Mesendoderm (in vitro differentiated cells): Measurements from ENCODE around the gene TMPRSS15.

Experiments
- DNase-seq: peaks from one replicate; pipeline ENCODE4 v3.0.0; 2013
- H2AK5ac ChIP-seq: 2 replicates; pipeline ENCODE4 v1.6.1; 2013; ENCODE audit warnings: low read length, inconsistent platforms
- H2BK120ac ChIP-seq: 2 replicates; pipeline ENCODE4 v1.6.1; 2013; ENCODE audit warnings: low read depth, mild to moderate bottlenecking, low read length, moderate library complexity, mixed read lengths
- H2BK15ac ChIP-seq: replicated peaks from 2 replicates; pipeline ENCODE4 v1.6.1; 2013; ENCODE audit warnings: low read depth, mild to moderate bottlenecking, moderate library complexity
- H2BK5ac ChIP-seq: 2 replicates; pipeline ENCODE4 v1.6.1; 2013; ENCODE audit warnings: low read length, inconsistent platforms
- H3K18ac ChIP-seq: 2 replicates; pipeline ENCODE4 v1.6.1; 2013; ENCODE audit warnings: mild to moderate bottlenecking, low read length, mixed read lengths
- H3K23ac ChIP-seq: one replicate; pipeline ENCODE4 v1.6.1; 2013; ENCODE audit warnings: low read length
- H3K27ac ChIP-seq: 2 replicates; pipeline ENCODE4 v1.5.1; 2013; ENCODE audit warnings: low read depth, mild to moderate bottlenecking, inconsistent platforms, low read length, moderate library complexity
- H3K27me3 ChIP-seq: 2 replicates; pipeline ENCODE4 v1.6.1; 2013; ENCODE audit warnings: low read length, control low read depth, mild to moderate bottlenecking, inconsistent platforms; ENCODE audit not compliant: insufficient read depth, poor library complexity
- H3K36me3 ChIP-seq: 2 replicates; pipeline ENCODE4 v1.6.1; 2013; ENCODE audit warnings: low read length, inconsistent platforms; ENCODE audit not compliant: control insufficient read depth, insufficient read depth
- H3K4ac ChIP-seq: one replicate; pipeline ENCODE4 v1.6.1; 2013; ENCODE audit warnings: low read depth, mild to moderate bottlenecking, low read length, moderate library complexity
- H3K4me1 ChIP-seq: 2 replicates; pipeline ENCODE4 v1.6.1; 2013; ENCODE audit warnings: low read depth, low read length, inconsistent platforms; ENCODE audit not compliant: control insufficient read depth
- H3K4me2 ChIP-seq: 2 replicates; pipeline ENCODE4 v1.6.1; 2013; ENCODE audit warnings: low read length
- H3K4me3 ChIP-seq: 2 replicates; pipeline ENCODE4 v1.5.1; 2013; ENCODE audit warnings: mild to moderate bottlenecking, low read length
- H3K56ac ChIP-seq: one replicate; pipeline ENCODE4 v1.6.1; 2013; ENCODE audit warnings: low read length
- H3K79me1 ChIP-seq: 2 replicates; pipeline ENCODE4 v1.6.1; 2013; ENCODE audit warnings: low read length, inconsistent platforms
- H3K79me2 ChIP-seq: 2 replicates; pipeline ENCODE4 v1.6.1; 2013; ENCODE audit warnings: mild to moderate bottlenecking, low read length; ENCODE audit not compliant: control insufficient read depth, insufficient read depth
- H3K9ac ChIP-seq: 2 replicates; pipeline ENCODE4 v1.6.1; 2013; ENCODE audit warnings: low read length, inconsistent platforms
- H4K5ac ChIP-seq: one replicate; pipeline ENCODE4 v1.6.1; 2013; ENCODE audit warnings: low read length
- H4K8ac ChIP-seq: one replicate; pipeline ENCODE4 v1.6.1; 2013; ENCODE audit warnings: low read depth, mild to moderate bottlenecking, control low read depth, low read length, moderate library complexity
- WGBS: extraction: QIAGEN DNeasy Blood & Tissue Kit; methylation state at CpG from one replicate; pipeline ENCODE4 v1.1.7; 2013; ENCODE audit warnings: low lambda C conversion rate, missing lambda C conversion rate; ENCODE audit not compliant: insufficient coverage; ENCODE audit errors: extremely low coverage; 5-methylcytosine and 5-hydroxymethylcytosine counted together

TMPRSS15 gene

DNA sequence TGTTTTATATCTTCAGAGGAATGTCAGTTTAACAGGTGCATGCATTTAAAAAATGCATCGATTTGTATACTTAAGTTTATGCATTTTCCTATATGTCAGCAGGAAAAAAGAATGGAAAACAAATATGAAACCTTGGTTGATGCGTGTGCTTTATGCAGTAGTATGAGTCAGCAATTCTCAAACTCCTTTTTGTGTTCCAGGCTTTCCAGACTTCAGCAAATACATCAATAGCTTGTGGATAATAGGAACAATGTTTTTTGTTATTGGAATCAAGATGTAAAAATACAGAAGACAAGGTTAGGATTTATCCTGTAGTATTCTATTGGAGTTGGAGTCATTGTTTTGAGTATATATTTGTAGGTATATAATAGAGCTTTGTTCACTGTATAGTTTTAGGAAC, 113.7 kb downstream of the TMPRSS15 start:
- H2BK15ac ChIP-seq: no peak overlapping the region
- no peak for DNase-seq

DNA sequence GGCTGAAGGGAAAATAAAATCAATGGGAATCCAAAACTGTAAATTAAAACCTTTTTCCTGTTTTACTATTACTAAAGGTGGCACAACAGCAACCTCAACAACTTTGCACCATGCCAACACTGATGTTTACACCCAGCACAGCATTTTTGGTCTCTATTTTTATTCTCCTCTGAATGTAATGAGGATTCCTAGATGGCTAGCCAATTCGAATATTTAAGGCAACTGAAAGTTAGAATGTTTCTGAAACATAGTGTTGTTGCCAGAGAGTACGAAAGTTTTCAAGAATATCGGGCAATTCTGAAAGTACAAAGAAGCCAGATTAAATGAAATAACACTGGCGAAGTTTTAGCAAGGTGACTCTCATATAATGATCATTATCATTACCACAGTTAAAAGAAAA, 118.2 kb downstream of the TMPRSS15 start:
- Histone ChIP-seq H3K4me1 (no peaks in the 10 kb centered on the region), H2BK15ac (no peak overlapping the region), H2BK5ac (no peak overlapping the region), H3K79me1 (no peaks in the 10 kb centered on the region), H2BK120ac (no peak overlapping the region), H4K5ac (no peak overlapping the region), H3K4me3 (no peak overlapping the region), H3K36me3 (no peaks in the 10 kb centered on the region), H3K27ac (no peak overlapping the region), H4K8ac (no peak overlapping the region), H2AK5ac (no peak overlapping the region), H3K79me2 (no peaks in the 10 kb centered on the region), H3K9ac (no peak overlapping the region), H3K27me3 (no peaks in the 10 kb centered on the region), H3K4ac (no peak overlapping the region), H3K4me2 (no peak overlapping the region), H3K56ac (no peak overlapping the region), H3K18ac (no peak overlapping the region), H3K23ac (no peak overlapping the region)
- no CpG with 5 or more reads among the region's 4 CpGs for WGBS
- no peak for DNase-seq

More for the DNA sequence above, 113.7 kb downstream of the TMPRSS15 start:
- H3K27ac ChIP-seq: no peak overlapping the region
- no peak overlapping the region for H2BK5ac ChIP-seq
- H3K4me2 ChIP-seq: no peak overlapping the region
- no peak overlapping the region for H3K56ac ChIP-seq
- H3K23ac ChIP-seq: no peak overlapping the region
- H3K9ac ChIP-seq: no peak overlapping the region
- H3K79me2 ChIP-seq: no peaks in the 10 kb centered on the region
- no peak overlapping the region for H3K4me3 ChIP-seq
- H3K79me1 ChIP-seq: no peaks in the 10 kb centered on the region
- H3K27me3 ChIP-seq: no peaks in the 10 kb centered on the region
- no peak overlapping the region for H4K8ac ChIP-seq
- H2BK120ac ChIP-seq: no peak overlapping the region
- H3K36me3 ChIP-seq: no peaks in the 10 kb centered on the region
- H2AK5ac ChIP-seq: no peak overlapping the region
- H3K18ac ChIP-seq: no peak overlapping the region
- H4K5ac ChIP-seq: no peak overlapping the region
- H3K4me1 ChIP-seq: no peaks in the 10 kb centered on the region
- WGBS: no CpG with 5 or more reads among the region's 2 CpGs
- H3K4ac ChIP-seq: no peak overlapping the region

DNA sequence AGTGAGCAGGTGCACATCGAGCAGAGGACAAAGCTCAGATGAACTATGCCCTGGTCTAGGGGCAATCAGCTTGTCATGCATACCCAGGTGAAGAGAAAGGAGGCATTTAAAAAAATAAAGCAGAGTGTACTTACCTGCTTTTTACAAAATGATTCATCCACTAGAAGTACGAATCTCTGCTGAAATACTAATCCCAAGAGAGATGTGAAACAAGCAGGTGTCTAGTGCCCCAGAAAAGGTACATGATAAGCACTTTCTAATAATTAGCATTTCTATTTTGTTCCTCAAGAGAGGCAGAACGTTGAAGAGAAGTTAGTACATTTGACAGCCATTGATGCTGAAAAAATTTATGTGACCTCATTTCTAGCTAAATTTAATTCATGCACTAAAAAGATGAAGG, 127.8 kb downstream of the TMPRSS15 start:
- H3K27me3 ChIP-seq: no peaks in the 10 kb centered on the region
- no peak overlapping the region for H3K56ac ChIP-seq
- no peak overlapping the region for H2BK120ac ChIP-seq
- no peaks in the 10 kb centered on the region for H3K36me3 ChIP-seq
- no peak overlapping the region for H4K5ac ChIP-seq
- DNase-seq: no peak
- no peak overlapping the region for H3K27ac ChIP-seq
- H3K18ac ChIP-seq: no peak overlapping the region
- H3K79me2 ChIP-seq: no peaks in the 10 kb centered on the region
- H2BK5ac ChIP-seq: no peak overlapping the region
- no peak overlapping the region for H3K9ac ChIP-seq
- no peak overlapping the region for H3K4me3 ChIP-seq
- H3K4me2 ChIP-seq: no peak overlapping the region
- no peaks in the 10 kb centered on the region for H3K79me1 ChIP-seq
- H2BK15ac ChIP-seq: no peak overlapping the region
- no peak overlapping the region for H2AK5ac ChIP-seq
- H3K23ac ChIP-seq: no peak overlapping the region
- H4K8ac ChIP-seq: no peak overlapping the region
- H3K4me1 ChIP-seq: no peaks in the 10 kb centered on the region
- no CpG with 5 or more reads among the region's 3 CpGs for WGBS
- H3K4ac ChIP-seq: no peak overlapping the region

DNA sequence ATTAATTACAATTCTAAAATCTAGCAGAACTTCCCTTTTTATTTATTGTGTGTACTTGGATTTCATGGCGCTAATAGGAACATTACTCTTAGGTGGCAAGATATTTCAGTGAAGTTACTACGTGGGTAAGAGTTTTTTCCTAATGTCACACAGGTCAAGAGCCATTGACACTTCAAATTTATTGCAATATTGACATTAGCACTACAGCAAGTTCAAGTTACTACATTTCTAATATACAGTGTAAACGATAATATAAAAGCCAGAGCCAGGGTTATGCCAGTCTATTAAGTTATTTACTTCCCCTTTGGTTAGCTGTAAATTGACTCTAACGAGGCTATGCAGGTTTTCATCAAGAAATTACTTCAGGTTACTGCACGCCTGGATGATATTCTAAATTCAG, 129.2 kb downstream of the TMPRSS15 start:
- DNase-seq: no peak
- no peak overlapping the region for H2AK5ac ChIP-seq
- no peaks in the 10 kb centered on the region for H3K36me3 ChIP-seq
- H3K27ac ChIP-seq: no peak overlapping the region
- no peak overlapping the region for H3K4ac ChIP-seq
- H3K23ac ChIP-seq: no peak overlapping the region
- no peak overlapping the region for H3K4me3 ChIP-seq
- no peak overlapping the region for H3K4me2 ChIP-seq
- no CpG with 5 or more reads among the region's 5 CpGs for WGBS
- no peaks in the 10 kb centered on the region for H3K27me3 ChIP-seq
- H4K8ac ChIP-seq: no peak overlapping the region
- H3K18ac ChIP-seq: no peak overlapping the region
- no peaks in the 10 kb centered on the region for H3K79me2 ChIP-seq
- no peak overlapping the region for H4K5ac ChIP-seq
- no peak overlapping the region for H2BK5ac ChIP-seq
- H2BK15ac ChIP-seq: no peak overlapping the region
- H3K4me1 ChIP-seq: no peaks in the 10 kb centered on the region
- H3K79me1 ChIP-seq: no peaks in the 10 kb centered on the region
- H3K56ac ChIP-seq: no peak overlapping the region
- H3K9ac ChIP-seq: no peak overlapping the region
- no peak overlapping the region for H2BK120ac ChIP-seq

DNA sequence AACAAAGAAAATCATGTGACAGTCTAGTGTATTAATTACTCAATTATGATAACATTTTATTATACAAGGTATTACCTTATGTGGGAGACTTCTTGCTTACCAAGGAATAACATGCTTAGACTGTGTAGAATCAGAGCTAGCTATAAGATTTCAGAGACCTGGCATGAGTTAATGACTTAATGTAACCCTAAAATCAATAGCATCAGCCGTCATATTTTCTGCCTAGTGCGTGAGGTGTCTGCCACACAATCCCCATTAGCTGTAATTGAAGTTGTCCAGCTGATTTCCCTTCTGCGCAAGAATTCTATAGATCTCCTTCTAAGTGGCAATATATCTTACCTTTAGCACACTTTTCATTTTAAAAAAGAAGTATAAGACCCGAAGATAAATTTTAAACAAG, 130.2 kb downstream of the TMPRSS15 start:
- Histone ChIP-seq H2BK15ac (no peak overlapping the region), H3K27ac (no peak overlapping the region), H4K8ac (no peak overlapping the region), H3K36me3 (no peaks in the 10 kb centered on the region), H3K4me2 (no peak overlapping the region), H3K4ac (no peak overlapping the region), H3K79me2 (no peaks in the 10 kb centered on the region), H3K56ac (no peak overlapping the region), H2BK5ac (no peak overlapping the region), H3K4me3 (no peak overlapping the region), H3K27me3 (no peaks in the 10 kb centered on the region), H4K5ac (no peak overlapping the region), H2BK120ac (no peak overlapping the region), H2AK5ac (no peak overlapping the region), H3K9ac (no peak overlapping the region), H3K18ac (no peak overlapping the region), H3K4me1 (no peaks in the 10 kb centered on the region), H3K23ac (no peak overlapping the region), H3K79me1 (no peaks in the 10 kb centered on the region)
- no peak for DNase-seq
- WGBS: no CpG with 5 or more reads among the region's 4 CpGs

DNA sequence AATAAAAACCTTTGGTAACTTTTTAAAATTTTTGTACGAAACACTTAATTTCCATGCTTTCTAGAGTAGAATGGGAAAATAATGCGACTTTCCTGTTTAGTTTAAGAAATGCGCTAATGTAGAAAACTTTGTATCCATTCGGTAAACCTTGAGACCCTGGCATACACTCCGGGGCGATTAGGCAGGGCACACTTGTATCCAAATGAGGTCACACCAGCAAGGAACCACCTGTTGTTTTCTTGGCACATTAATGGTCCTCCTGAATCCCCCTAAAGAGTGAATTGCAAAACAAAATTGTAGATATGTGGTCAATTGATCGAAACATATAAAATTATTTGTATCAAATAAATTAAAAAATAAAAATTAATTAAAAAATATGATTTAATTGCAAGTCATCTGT, 133.7 kb downstream of the TMPRSS15 start:
- Histone ChIP-seq H3K79me1 (no peaks in the 10 kb centered on the region), H3K4me2 (no peak overlapping the region), H3K36me3 (no peaks in the 10 kb centered on the region), H2AK5ac (no peak overlapping the region), H3K27ac (no peak overlapping the region), H3K23ac (no peak overlapping the region), H3K4ac (no peak overlapping the region), H3K56ac (no peak overlapping the region), H4K5ac (no peak overlapping the region), H3K4me3 (no peak overlapping the region), H2BK5ac (no peak overlapping the region), H3K9ac (no peak overlapping the region), H3K18ac (no peak overlapping the region), H3K27me3 (no peaks in the 10 kb centered on the region), H4K8ac (no peak overlapping the region), H2BK120ac (no peak overlapping the region), H2BK15ac (no peak overlapping the region), H3K4me1 (no peaks in the 10 kb centered on the region), H3K79me2 (no peaks in the 10 kb centered on the region)
- no peak for DNase-seq
- no CpG with 5 or more reads among the region's 7 CpGs for WGBS
